IPS-NIHi7 (cell line): Measurements from ENCODE around the gene RAB24.
"Not testable (repeated sequence)": the region's sequence is repeated elsewhere in the genome, so short reads cannot be mapped to it uniquely, and the experiment has no call there.

Experiments
- DNase-seq: peaks from one replicate; pipeline ENCODE4 v3.0.0; 2012; ENCODE audit warnings: mixed read lengths; ENCODE audit errors: extremely low spot score

Gene RAB24

DNA sequence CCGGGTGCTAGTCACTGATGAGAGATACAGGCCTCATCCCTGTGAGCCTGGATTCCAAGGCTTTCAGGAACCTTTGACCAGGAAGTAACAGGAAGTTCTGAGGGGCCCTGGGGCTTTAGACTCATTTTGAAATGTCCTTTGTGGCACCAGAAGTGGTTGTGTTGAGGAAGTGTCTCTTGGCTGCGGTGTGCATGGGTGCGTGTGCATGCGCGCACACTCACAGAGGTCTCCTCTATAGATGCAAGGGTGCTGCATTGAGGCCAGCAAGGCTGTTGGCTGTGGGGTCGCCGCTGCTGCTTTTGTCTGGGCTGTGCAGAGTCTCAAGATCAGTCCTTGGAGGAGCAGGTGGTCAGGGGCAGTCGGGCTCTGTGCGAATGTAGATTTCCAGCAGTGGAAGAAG, 7.6 kb downstream of the RAB24 start:
- no peak for DNase-seq

GRCh38 chr5:177294632-177295031, 8.9 kb downstream of the RAB24 start:
- DNase-seq = no peak

GRCh38 chr5:177293819-177294581, 9.5 kb downstream of the RAB24 start:
- DNase-seq = no peak

DNA sequence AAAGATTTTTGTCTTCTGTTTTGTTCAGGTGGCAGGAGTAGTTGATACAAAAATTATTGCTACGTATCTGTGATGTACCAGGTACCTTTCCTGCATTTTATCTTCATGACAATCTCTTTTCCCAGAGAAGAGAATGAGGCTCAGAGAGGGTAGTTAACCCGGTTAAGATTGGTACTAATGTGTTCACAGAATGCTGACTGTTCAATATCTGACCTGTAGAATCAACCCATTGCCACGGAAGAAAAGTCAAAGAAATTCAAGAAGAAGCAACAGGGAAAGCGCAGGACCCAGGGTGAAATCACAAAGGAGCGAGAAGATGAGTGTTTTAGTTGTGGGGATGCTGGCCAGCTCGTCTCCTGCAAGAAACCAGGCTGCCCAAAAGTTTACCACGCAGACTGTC, 11.8 kb downstream of the RAB24 start:
- no peak for DNase-seq

DNA sequence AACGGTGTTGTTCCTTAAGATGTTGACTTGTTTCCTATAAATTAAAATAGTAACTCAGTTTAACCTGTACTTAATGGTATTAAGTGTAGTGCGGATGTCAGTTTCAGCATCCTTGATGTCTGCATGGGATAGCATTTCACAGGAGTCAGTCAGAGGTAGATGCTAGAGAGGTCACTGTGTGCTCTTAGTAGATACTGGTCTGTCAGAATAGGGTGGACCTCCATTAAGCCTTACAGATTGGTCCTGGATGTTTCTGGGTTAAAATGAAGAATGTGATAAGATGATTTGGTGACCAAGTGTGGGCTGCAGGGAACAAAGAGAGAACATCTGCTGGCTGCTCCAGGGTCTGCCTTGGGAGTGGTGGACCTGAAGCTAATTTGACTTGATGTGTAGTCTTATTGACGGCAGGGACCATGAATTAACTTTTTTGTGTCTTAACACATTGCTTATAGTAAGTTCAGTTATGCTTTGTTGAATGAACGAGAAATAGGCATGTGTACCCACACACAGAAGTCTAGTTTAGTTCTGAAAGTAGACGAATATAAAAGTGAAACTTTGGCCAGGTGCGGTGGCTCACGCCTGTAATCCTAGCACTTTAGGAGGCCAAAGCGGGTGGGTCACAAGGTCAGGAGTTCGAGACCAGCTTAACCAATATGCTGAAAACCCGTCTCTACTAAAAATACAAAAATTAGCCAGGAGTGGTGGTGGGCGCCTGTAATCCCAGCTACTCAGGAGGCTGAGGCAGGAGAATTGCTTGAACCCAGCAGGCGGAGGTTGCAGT, 12.5 kb downstream of the RAB24 start:
- no peak for DNase-seq

GRCh38 chr5:177288191-177288590, 15.3 kb downstream of the RAB24 start:
- no peak for DNase-seq

DNA sequence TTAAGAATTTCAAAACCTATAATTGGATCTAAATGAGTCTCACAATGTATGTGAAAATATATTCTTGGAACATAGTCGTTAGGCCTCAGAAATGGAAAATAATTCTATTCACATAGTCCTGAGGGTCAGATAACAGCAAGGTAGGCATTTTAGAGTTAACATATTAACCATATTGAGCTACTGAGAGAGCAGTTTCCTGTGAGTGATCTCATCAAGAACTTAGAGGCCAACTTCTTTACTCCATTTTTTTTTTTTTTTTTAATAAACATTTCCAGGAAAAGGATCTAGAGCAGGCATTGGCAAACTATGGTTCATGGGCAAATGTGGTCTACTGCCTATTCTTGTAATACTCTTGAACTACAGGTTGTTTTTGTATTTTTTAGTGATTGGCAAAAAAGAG, 26.6 kb downstream of the RAB24 start:
- no peak for DNase-seq

DNA sequence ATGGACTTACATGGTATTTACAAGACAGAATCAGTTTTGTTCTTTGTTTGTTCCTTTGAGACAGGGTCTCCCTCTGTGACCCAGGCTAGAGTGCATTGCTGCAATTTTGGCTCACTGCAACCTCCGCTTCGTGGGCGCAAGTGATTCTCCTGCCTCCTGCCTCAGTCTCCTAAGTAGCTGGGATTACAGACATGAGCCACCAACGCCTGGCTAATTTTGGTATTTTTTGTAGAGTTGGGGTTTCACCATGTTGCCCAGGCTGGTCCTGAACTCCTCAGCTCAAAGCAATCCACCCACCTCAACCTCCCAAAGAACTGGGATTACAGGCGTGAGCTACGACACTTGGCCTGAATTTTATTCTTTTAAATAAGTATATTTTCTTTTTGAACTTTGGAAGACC, 27.6 kb downstream of the RAB24 start:
- no peak for DNase-seq

- no peak for DNase-seq
These were observed 32.4 kb downstream of the RAB24 start for GRCh38 chr5:177271113-177271512.

DNA sequence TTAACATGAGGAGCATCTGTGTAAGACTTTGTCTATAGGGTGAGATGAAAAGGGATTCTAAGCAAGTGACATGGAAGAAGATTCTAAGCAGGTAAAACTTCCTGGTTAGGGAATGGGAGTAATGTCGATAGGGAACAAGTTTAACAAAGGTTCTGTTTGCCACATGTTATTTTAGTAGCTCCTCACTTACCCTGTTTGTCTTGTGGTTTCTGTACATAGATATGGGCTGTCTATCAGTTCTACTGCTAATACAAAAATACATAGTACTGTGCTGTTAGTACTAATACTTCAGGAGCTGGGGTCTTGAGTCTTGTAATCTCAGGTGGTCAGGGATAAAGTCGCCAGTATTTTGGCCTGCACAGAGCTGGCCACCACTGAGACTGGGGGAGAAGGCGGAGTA, 32.9 kb downstream of the RAB24 start:
- no peak for DNase-seq

DNA sequence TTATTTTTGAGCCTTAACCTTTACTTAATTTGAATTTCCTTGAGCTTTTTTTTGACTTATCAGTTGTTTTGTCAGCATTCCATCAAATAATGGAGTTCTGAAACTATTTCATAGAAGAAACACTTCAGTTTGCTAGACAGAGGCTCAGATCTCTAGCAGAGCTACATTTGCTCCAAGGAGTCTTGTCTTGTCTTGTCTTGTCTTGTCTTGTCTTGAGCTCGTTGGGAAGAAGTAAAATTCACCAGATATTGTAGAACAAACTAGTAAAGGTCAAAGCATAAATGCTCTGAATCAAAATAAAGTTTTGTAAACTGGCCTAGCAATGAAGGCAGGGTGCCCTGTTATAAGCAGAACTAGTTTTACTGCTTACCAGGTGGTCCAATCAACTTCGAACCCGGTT, 33.5 kb downstream of the RAB24 start:
- no peak for DNase-seq

GRCh38 chr5:177269232-177269895, 34.2 kb downstream of the RAB24 start:
- DNase-seq = no peak

- no peak for DNase-seq
These were observed 38.1 kb downstream of the RAB24 start for GRCh38 chr5:177265395-177265794.

DNA sequence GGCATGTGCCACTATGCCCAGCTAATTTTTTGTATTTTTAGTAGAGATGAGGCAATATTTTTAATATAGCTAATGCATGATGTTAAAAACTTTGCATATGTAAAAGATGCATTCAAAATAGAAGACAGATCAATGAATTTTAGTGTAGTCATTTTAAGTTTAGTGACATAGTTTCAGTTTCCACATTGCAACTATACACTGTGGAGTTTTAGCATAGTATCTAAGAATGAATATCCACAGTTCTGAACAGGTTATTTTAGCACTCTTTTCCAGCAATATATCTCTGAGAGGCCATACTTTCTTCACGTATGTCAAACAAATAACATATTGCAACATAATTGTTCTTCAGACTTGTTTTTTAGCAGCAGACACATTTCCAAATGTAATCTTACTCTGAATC, 39.3 kb downstream of the RAB24 start:
- DNase-seq = no peak

DNA sequence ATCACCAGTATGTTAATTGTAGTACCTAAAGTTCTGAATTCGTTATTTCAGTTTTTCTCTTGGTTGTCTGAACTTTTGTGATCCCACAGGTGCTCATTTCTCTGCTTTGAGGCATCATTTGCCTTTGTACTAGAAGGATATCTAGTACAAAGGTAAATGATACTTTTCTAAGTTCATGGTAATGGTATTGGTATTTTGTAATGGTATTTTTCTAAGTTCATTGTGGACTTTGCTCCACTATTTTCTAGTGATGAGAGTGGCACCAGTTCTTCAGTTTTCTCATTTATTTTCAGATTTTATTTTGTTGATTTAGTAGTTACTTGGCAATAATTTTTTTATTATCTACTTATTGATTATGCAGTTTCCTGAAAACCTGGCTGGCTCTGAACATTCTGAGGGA, 42.0 kb downstream of the RAB24 start:
- no peak for DNase-seq

- DNase-seq = no peak
These were observed 42.6 kb downstream of the RAB24 start for GRCh38 chr5:177260961-177261360.

DNA sequence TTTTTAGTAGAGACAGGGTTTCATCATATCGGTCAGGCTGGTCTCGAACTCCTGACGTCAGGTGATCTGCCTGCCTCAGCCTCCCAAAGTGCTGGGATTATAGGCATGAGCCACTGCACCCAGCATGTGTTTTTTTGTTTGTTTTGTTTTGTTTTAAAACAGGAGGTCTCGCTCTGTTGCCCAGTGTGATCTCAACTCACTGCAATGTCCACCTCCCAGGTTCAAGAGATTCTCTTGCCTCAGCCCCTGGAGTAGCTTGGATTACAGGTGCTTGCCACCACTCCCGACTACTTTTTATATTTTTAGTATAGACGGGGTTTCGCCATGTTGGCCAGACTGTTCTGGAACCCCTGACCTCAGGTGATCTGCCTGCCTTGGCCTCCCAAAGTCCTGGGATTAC, 44.8 kb downstream of the RAB24 start:
- DNase-seq = not testable (repeated sequence)

- DNase-seq = no peak
These were observed 47.2 kb downstream of the RAB24 start for GRCh38 chr5:177256296-177256695.

GRCh38 chr5:177253252-177253651, 50.3 kb downstream of the RAB24 start:
- no peak for DNase-seq
